AG08396 (cell line): ENCODE data around the gene CCDC97.
"Not testable (repeated sequence)": the region's sequence is repeated elsewhere in the genome, so short reads cannot be mapped to it uniquely, and the experiment has no call there.

ENCODE experiments used
- DNase-seq: peaks from one replicate; pipeline ENCODE4 v3.0.0; 2012; ENCODE audit warnings: low spot score, mixed read lengths

The CCDC97 gene

DNA sequence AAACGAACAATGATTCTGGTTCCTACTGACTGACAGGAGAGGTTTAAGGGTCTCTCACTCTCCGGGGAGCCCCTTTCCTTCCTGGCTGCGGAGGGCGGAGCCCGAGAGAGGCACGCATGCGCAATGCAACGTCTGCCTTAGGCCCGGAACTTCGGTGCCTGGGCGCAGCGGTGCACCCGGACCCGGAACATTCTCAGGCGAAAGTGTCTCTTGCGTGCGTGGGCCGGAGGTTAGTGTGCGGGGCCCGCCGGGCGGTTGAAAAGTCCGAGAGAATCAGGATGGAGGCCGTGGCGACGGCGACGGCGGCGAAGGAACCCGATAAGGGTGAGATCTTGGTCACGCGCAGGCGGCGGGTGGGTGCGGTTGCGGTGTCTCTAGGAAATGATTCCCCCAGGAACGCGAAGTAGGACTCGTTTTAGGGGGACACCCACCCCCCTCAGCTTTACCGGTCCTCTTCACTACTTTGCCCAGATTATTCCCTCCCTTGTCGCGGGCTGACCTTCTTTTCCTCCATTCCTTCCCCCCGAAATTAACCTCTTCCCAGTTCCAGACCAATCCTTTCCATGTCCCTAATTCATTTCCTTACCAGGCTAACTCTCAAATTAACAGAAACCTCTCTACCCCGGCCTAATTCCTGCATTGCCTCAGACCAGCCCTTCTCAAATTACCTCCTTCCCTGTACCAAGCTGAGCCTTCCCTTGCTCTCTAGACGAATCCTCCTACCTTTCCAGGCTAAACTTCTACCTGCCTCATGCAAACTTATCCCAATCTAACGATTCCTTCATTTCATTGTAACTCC, at the start of gene CCDC97:
Gene CCDC97, plus strand, starts transcription at position 140 of the 799 bp plus-strand sequence. Its CDS starts 139 bp downstream, at position 279.
- DNase-seq, result peak; percentile 94

DNA sequence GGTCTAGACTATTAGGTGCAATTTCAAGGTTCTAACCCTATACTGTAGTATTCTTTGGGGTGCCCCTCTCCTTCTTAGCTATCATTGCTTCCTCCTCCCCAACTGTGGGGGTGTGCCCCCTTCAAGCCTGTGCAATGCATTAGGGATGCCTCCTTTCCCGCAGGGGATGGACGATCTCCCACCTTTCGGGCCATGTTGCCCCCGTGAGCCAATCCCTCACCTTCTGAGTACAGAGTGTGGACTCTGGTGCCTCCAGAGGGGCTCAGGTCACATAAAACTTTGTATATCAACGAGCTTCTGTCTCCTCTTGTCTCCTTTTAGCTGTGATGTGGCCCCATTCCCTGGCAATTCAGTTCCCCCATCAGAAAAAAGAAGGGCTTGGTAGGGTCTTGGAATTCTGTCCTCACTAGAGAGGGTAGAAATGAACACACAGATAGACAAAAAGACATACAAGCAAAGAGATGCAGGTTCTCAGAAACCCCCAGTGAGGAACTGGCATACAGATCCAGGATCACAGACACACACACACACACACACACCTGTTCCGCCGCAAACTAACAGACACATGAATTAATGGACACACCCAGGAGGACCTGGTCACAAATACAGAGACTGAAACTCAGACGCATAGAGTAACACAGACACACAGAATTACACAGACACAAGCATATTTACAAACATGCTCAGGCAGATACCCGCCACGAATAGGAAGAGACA, 48.3 kb upstream of the CCDC97 start:
- DNase-seq, result no peak

DNA sequence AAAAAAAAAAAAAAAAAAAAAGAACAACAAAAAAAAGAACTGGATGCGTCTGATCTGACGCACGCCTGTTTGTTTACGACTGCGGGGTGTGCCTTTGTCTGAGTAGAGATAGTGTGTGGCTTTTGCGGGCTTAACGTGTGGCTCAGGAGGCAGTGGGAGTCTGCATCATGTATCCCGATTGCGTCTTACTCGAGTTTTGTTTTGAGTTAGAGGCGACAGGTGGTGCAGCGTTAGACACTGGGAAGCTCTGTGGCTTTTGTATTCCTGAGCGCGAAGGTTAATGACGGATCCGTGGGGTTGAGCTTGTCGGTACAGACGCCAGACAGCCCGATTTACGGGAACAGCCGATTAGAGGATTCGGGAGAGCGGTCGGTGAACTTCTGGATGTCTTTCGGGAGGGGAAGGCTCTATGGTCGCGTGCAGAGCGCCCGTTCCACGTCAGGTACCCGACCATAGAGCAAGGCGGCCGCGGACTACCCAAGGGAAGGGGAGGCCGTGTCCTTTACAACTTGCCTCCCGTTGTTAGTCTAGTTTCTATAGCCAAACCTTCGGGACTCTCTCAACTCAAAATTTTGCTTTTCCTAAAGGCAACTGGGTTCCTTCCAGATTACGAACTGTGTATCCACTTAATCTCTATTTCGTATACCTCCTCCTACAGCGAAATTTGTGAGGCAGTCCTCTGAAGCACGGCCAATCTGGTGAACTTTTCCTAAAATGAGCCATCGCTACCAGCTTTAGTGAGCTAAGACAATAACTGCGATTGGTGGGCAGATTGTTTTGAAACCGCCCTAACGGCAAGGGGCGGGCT, 46.7 kb upstream of the CCDC97 start:
- DNase-seq, result peak; percentile 48

DNA sequence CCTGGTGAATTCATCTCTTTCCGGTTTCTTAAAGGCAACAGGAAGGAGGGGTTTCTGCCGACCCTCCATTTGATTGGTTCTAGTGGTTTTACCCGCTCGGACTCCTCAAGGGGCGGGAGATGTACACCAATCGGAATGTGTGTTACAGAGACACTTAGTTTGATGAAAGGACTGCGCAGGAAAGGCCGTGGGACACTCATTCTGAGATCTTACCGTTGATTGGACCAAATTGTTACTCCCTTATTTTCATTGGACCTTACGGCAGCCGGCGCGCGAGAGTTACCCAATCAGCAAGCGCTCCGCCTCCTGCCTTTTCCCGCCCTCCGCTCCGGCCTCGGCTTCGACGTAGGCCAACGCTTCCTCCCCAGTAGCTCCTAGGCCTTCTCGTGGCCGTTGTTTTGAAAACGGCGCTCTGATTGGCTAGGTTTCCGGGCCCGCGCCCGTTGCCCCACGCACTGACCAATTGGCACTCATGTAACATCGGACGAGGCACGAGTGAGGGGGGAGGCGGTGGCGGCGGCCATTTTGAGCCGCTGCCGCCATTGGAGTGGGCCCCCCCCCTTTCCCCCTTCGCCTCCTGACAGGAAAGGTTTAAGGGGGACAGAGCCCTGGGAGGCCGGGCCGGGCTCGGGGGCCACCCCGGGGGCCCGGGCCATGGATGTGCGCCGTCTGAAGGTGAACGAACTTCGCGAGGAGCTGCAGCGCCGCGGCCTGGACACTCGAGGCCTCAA, 46.0 kb upstream of the CCDC97 start, which contains the start of gene HNRNPUL1:
Gene HNRNPUL1, plus strand, starts transcription at position 523 of the 731 bp plus-strand sequence. Its CDS starts 132 bp downstream, at position 655.
- peak; percentile 100 for DNase-seq

DNA sequence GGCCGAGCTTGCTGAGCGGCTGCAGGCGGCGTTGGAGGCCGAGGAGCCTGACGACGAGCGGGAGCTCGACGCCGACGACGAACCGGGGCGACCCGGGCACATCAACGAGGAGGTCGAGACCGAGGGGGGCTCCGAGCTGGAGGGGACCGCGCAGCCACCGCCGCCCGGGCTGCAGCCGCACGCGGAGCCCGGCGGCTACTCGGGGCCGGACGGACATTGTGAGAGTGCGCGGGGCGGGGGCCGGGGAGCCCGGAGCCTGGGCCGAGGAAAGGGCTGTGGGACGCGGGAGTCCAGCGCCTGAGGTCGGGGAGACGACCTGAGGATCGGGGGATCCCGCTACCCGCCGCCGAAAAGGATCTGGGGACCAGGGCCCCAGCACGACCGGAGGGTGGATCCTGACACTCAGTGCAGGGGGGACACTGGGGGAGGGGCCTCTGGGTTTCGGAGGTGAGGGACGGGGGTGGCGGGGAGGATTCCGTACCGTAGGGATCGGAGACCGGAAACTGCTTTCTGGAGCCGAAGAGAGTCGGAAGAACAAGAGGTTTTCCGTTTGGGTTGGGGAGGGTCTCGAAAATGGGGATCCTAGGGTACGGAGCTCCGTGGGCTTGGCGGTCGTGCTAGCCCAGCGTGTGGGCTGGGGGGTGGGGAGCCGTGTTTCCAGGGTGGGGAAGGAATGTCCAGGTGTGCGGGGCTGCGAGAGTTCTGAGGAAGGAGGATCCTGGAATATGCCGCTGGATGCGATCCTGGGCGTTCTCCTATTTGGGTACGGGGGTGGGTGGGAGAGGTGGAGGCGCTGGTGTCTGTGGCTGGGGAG, 45.2 kb upstream of the CCDC97 start:
- peak; percentile 44 for DNase-seq

DNA sequence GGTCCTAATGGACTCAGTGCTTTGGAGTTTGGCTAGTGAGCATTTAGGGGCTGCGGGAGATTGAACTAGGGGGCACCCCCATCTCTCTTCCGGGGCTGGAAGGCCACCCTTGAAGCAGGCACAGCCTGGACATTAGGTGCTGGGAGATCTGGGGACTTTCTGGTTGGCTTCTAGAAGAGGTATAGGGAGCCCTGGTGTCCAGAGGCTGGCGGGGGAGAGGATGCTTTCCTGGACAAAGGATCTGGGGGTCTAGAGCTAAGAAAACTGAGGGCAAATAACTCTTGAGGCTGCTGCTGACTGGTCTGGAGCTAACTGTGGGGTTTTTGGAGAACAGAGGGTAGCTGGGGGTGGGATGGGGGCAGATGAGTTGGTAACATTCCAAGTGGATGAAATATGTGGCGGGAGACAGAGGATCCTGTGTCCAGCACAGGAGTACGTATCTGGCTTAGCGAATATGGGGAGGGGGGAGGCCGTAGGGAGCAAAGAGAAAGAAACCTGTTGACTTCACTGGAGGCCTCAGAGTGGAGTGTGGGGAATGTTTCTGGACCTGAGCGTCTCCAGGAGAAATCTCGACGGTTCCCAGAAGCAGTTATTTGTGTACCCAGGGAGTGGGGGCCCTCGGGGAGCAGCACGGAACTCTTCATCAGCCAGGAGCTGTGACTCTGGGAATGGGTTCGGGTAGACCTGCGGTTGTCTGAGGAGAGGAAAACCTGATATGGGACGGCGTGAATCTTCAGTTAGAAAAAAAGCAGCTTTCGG, 44.4 kb upstream of the CCDC97 start:
- DNase-seq, result peak; percentile 24

DNA sequence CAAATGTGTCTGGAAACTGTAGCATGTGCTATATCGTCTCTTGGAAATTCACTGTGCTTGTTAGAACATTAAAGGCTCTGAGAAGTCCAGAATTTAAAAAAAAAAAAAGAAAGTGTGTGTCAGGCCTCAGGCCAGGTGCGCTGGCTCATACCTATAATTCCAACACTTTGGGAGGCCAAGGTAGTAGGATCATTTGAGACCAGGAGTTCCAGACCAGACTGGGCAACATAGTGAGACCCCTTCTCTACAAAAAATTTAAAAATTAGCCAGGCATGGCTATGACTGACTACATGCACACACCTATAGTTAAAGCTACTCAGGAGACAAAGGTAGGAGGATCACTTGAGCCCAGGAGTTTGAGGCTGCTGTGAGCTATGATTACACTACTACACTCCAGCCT, 40.9 kb upstream of the CCDC97 start:
- DNase-seq, result no peak

DNA sequence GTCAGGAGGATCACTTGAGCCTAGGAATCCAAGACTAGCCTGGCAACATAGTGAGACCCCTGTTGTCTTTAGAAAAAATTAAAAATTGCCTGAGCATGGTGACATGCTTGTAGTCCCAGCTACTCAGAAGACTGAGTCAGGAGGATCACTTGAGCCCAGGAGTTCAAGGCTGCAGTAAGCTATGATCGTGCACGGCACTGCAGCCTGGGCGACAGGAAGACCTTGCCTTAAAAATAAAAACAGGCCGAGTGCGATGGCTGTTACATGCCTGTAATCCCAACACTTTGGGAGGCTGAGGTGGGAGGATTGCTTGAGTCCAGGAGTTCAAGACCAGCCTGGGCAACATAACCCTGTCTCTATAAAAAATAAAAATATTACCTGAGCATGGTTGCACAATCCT, 40.4 kb upstream of the CCDC97 start:
- no peak for DNase-seq

DNA sequence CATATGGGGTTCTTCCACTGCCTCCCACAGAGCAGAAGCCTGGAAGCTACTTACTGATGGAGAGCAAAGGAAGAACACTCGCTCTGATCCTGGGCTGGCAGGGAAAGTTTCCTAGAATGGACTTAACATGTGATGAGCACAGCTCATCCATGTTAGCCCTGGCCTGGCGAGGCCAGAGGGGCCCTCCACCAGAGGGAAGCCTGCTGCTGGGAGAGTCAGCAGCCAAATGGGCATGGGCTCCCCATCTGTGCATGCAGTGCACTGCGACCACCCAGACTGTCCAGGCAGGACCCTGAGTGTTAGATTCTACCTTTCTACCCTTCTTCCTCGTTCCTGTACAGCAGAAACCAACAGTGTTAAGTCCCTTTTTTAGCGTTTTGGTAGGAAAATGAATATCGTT, 36.9 kb upstream of the CCDC97 start:
- DNase-seq, result no peak

DNA sequence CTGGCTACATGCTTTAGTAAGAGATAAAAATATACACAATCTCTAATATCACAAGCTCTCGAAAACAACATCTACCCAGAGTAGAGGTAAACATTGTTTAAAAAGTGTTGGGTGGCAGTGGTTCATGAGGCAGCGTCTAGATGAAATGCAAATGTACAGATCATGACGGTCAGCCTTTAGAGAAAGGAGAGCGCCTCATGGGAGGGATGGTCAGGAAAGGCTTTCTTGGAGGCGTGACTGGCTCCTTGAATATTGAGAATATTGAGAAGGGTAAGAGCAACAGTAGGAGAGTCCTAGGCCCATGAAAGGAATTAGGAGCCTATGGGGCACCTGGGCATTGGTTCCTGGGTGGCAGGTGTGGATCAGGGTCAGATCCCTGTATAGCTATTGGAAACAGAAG, 35.2 kb upstream of the CCDC97 start:
- DNase-seq, result no peak

DNA sequence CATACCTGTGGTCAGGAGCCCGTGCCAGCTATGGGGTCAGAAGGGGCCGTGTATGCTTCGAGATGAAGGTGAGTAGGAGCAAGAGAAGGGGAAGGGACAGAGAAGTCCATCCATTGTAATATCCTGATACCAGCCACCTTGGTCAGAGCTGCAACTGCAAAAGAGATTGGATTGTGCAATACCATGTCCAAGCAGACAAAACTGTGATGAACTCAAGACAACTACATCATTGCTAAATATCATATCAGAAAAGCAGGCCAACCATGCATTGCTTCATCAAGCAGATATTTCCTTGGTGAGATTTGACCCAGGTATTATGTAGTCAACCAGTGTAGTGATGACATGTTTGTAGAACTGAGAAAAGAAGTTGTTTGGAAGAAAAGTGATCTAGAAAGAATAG, 33.7 kb upstream of the CCDC97 start:
- DNase-seq, result no peak

DNA sequence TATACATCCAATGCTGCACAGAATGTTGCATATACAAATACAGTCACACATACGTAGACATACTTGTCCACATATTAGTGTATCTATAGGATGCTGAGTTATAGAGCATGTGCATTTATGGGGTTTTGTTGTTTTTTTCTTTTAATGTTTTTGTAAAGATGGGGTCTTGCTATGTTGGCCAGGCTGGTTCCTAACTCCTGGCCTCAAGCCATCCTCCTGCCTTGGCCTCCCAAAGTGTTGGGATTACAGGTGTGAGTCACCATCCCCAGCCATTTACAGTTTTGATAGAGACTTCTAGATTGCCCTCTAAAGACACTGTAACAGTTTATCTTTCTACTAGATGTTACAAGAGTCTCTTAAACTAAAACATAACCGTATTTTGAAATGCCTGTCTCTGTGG, 31.5 kb upstream of the CCDC97 start:
- DNase-seq, result no peak

DNA sequence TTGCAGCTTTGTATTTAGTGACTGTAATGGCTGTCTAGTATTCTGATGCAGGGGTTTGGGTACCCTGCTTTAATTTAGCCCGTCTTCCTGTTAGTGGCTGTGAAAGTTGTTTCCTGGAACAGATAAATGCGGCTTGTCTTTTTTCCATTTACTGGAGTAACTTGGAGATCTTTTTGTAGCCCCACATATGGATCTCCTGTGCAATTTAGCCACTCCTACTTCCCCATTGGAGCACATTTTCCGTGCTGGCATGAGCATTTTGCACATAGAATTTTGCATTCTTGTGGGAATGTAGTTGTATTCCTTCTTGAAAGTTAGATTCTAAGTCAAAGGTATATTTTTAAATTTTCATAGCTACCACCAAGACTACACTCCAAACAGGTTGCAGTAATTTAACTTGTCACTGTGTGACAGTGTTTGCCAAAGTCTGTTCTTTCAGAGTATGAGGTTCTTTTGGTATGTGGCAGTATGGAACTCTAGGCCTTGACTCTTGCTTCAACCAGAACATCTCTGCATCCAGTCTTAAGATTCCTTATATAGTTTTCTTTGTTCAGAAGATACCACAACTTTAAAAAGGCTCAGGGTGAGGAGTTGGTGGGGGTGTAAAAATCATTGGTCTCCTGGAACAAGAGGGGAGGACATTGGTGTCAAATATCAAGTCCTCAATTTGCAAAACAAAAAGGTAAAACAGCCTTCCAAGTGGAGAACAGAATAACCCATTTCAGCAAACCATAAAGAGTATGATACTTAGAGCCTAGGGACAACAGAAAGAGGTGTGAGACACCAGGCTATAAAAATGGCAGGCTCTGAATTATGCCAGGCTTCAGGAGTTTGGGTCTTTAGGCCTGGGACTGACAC, 21.1 kb upstream of the CCDC97 start:
- DNase-seq, result no peak

DNA sequence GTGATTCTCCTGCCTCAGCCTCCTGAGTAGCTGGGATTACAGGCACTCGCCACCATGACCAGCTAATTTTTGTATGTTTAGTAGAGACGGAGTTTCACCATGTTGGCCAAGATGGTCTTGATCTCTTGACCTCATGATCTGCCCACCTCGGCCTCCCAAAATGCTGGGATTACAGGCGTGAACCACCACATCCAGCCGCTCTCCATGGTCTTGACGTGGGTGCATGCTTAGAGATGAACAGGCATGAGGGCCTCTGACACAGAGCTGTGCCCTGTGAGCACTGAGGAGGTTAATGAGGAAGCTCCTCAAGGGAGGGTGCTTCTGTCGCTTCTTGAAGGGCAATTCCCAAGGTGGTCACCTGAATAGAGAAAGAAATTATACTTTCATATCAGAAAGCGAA, 20.2 kb upstream of the CCDC97 start:
- DNase-seq, result not testable (repeated sequence)

DNA sequence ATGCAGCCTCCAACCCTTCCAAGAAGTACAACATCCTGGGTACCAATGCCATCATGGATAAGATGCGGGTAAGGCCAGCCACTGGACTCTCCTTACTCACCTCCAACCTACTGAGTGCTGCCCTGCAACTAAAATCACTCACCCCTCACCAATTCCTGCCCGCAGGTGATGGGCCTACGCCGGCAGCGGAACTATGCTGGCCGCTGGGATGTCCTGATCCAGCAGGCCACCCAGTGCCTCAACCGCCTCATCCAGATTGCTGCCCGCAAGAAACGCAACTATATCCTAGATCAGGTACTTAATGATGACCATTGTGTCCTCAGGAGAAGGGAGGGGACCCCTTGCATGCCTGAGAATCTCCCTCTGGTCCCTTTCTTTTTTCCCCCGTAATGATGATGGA, 15.6 kb upstream of the CCDC97 start:
- no peak for DNase-seq

DNA sequence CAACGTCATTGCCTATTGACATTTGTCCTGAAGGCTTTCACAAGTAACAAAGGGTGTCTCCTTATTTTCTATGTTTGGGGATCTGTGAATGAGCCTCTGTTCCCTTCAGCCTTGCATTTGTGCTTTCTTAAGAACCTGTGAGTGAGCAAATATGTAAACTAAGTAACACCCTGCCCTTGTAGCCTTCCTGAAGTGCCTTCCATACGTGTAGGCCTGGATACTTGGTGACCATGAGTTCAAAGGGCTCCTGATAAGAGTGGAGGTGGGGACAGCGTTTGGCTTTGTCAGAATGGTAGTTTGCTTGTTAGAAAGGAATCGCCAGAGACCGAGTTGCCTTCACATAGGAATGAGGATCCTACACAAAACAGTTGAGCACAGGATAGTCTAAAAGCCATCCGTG, 14.5 kb upstream of the CCDC97 start:
- DNase-seq, result no peak

DNA sequence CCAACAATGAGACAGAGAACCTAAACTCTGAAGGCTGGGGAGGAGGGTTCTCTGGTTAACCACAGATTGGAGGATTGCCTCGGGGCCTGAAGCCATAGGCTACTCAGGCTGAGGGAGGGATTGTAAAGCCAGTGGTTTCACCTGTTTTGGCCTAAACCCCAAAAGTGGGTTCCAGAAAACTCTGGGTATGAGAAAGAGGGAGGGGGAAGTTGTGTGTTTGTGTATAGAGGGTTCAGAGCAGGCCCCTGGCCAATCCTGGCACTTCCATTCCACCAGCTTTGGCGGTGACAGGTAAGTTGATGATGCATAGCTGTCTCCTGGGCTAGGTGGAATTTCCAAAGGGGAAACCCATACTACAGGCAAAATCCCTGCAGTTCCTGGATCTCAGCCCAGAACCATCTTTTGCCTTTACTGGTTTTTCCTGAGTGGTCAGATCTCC, 13.5 kb upstream of the CCDC97 start:
- no peak for DNase-seq

DNA sequence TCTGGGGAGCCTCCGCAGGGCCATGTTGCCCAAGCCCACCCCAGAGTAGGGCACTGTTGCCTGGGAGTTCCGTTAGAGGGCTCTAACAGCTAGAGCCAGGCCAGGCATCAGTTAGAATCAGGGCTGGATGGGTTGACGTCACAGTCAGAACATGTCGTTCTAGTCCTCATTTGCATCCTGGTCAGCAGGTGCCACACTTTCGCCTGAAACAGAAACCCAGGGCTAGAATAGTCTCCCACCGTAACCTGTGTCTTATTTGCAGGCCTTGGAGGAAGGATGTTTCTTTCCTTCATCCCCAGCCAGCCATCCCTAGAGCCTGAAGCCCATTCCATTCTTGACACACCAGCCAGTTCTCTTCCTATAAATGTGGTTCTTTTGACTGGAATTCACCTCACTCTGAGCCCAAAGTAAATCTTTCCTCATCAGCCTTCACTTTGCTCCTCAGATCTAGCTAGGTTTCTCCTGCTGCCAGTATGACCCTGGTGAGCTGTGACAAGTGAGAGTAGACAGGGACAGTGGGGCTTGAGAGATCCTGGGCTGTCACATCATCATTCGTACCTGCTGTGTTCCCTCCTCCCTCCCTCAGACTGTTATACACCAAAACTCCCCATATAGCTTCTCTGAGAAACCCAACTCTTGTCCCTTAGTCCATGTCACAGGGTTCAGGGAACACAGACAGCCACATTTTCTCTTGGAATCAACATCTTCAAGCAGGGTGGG, 12.2 kb upstream of the CCDC97 start:
- no peak for DNase-seq
